Tibial artery (tissue), 4 donors: ENCODE data around the gene MRPS31.
A peak's percentile ranks its signal among the peaks of the same experiment; 100 is the strongest.
"Not testable (repeated sequence)": the region's sequence is repeated elsewhere in the genome, so short reads cannot be mapped to it uniquely, and the experiment has no call there.

ENCODE experiments used
- DNase-seq, 2 donors: peaks; one replicate each; pipeline ENCODE4 v3.0.0-alpha.2; 2019
- H3K27ac ChIP-seq, 2 donors: fragments of 200-600 bp; sonication (generic) in 1 of 2; 1 replicate in 1 of 2; 2 replicates in 1 of 2; pipeline ENCODE4 v1.5.1; 2018 to 2019; ENCODE audit warnings: mild to moderate bottlenecking in 1 of 2
- H3K27me3 ChIP-seq, 2 donors: fragments of 200-600 bp; sonication (generic) in 1 of 2; one replicate each; pipeline versions ENCODE4 v1.5.1 to v1.6.0; 2016 to 2019
- H3K36me3 ChIP-seq, 3 donors: fragments of 200-600 bp; sonication (generic) in 2 of 3; one replicate each; pipeline ENCODE4 v1.5.1; 2016 to 2019; ENCODE audit warnings: mild to moderate bottlenecking in 2 of 3
- H3K4me1 ChIP-seq, 4 donors: fragments of 200-600 bp; sonication (generic) in 2 of 4; 1 replicate in 3 of 4; 2 replicates in 1 of 4; pipeline ENCODE4 v1.5.1; 2016 to 2019
- H3K4me3 ChIP-seq, 2 donors: fragments of 200-600 bp; sonication (generic) in 1 of 2; 1 replicate in 1 of 2; 2 replicates in 1 of 2; pipeline ENCODE4 v1.5.1; 2018 to 2019; ENCODE audit warnings: mild to moderate bottlenecking in 2 of 2
- H3K9me3 ChIP-seq, 3 donors: fragments of 200-600 bp; sonication (generic) in 1 of 3; one replicate each; pipeline ENCODE4 v1.5.1; 2016 to 2019
- CTCF ChIP-seq, 2 experiments: fragments of 200-600 bp in 1 of 2; fragments of 450-650 bp in 1 of 2; IDR thresholded peaks; one replicate each; pipeline ENCODE4 v1.5.1; 2017 to 2019; ENCODE audit warnings: antibody characterized with exemption in 2 of 2, mild to moderate bottlenecking in 1 of 2, moderate library complexity in 1 of 2
- intact Hi-C: fragments of 100-400 bp; cut with DNase I; formaldehyde crosslinking; loops from one replicate; pipeline ENCODE4 v1.15.0; 2023; ENCODE audit warnings: low total_unique reads

MRPS31 gene

DNA sequence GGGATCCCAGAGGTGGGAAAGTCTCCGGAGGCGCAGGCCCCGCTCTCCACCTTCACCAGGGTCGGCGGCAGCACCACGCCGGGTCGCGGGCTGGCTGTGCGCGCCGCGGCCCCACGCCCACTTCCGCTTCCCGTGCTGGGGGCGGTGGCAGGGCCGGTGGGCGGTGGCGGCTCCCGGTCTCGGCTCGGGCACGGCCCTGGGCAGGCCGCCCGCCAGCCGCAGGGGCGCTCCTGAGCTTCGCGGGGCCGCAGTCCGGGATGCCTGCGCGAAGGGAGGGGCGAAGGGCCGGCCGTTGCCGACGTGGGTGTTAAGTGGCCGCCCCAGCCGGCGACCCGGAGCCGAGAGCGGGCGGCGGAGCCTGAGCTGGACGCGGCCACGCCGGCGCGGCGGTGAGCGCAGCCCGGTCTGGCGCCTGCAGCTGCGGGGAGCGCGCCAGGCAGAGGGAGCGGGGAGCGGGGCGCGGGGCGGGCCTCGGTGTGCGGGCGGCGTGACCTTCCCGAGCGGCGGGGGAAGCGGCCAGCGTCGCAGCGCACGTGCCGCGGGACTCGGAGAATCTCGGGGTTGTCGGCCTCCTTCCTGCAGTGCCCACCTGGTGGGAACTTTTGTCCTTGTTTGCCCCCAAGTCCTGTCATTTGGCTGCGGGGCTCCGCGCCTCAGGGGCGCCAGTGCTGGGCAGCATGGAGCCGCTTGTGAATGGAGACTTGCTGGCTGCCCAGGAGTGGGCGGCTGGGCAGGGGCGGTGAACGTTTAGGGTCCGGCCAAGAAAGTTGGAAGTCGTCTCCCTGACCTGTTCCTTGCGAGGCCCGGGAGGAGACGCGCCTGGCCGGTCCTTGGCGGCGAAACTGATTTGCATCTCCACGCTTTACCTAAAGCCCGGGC lies 18.5 kb upstream of the MRPS31 start, which contains the start of gene SLC25A15:
TSS of gene SLC25A15 (plus strand) at position 337 of the 879 bp plus-strand sequence. CDS start 3,616 bp downstream, outside the sequence.
- H3K27me3 ChIP-seq: no peaks in the 10 kb centered on the region
- DNase-seq: peak; percentile 73 to 85
- H3K27ac ChIP-seq: peak within 1 kb of the TSS; percentile 80 to 83
- H3K4me3 ChIP-seq: peak within 1 kb of the TSS; percentile 67 to 71
- peaks cover 0 to 4% (median 0%) of the 10 kb centered on the region in 3 donors for H3K36me3 ChIP-seq
- H3K9me3 ChIP-seq: no peaks in the 10 kb centered on the region
- TF ChIP-seq CTCF (IDR thresholded peaks at IDR 0.05): peak in 1 of 2 experiments; percentile 28
- H3K4me1 ChIP-seq: peaks cover 0 to 13% (median 4%) of the 10 kb centered on the region in 4 donors
- intact Hi-C loops: loop anchor here (10.0 kb wide), 1 partner anchor 135 kb away; no protein-coding TSS in a partner anchor

- H3K4me1 ChIP-seq: peaks cover 0 to 13% (median 4%) of the 10 kb centered on the region in 4 donors
- not testable (repeated sequence) for H3K9me3 ChIP-seq, H3K27me3 ChIP-seq, H3K36me3 ChIP-seq, DNase-seq
- H3K27ac ChIP-seq: peak overlapping the region; percentile 80 to 83
- peak overlapping the region; percentile 67 to 71 for H3K4me3 ChIP-seq
- intact Hi-C loops: loop anchor here (10.0 kb wide), 1 partner anchor 136 kb away; no protein-coding TSS in a partner anchor
Observed at GRCh38 chr13:40788540-40789274, 17.7 kb upstream of the MRPS31 start.

DNA sequence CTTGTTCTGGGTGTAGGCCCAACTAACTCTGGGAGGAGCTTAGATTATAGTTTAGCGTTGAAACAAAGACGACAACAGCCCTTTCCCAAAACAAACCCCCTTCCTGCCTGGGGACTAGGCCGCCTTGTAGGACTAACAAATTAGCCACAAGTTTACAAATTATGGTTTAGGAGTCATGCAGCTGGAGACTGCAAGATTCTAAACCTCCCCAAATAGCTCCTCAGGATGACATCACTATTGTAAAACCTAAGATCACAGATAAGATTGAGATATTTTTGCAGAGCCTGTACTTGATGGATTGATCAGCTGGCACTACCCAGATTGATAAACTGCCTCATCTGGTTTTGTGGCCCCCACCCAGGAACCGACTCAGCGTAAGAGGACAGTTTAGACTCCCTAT lies 16.1 kb upstream of the MRPS31 start:
- Histone ChIP-seq H3K36me3 (no peaks in the 10 kb centered on the region), H3K9me3 (no peaks in the 10 kb centered on the region), H3K4me1 (peaks cover 0 to 13% (median 4%) of the 10 kb centered on the region in 4 donors), H3K4me3 (no peak overlapping the region), H3K27me3 (no peaks in the 10 kb centered on the region), H3K27ac (no peak overlapping the region)
- TF ChIP-seq CTCF (IDR thresholded peaks at IDR 0.05): no peak
- no peak for DNase-seq
- intact Hi-C loops: loop anchor here (10.0 kb wide), 1 partner anchor 138 kb away; no protein-coding TSS in a partner anchor

DNA sequence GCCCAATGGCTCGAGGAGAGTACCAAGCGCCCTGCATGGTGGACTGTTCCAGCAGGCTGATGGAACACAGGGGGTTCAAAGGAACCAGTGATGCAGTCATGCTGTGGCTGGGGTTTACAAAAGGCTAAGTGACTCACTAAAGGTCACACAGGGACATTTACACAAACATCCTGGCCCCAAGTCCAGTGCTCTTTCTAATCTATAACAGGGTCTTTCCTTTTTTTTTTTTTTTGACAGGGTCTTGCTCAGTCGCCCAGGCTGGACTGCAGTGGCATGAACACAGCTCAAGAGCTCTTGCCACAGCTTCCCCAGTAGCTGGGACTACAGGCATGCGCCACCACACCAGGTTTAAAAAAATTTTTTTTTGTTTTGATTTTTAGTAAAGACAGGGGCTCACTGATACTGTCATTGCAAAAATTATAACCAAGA lies 15.6 kb upstream of the MRPS31 start:
- DNase-seq: no peak
- no peak for TF ChIP-seq CTCF (IDR thresholded peaks at IDR 0.05)
- Histone ChIP-seq H3K27ac (no peak overlapping the region), H3K4me1 (peaks cover 0 to 13% (median 4%) of the 10 kb centered on the region in 4 donors), H3K9me3 (no peaks in the 10 kb centered on the region), H3K4me3 (no peak overlapping the region), H3K27me3 (no peaks in the 10 kb centered on the region), H3K36me3 (no peaks in the 10 kb centered on the region)
- intact Hi-C loops: loop anchor here (10.0 kb wide), 1 partner anchor 138 kb away; no protein-coding TSS in a partner anchor

DNA sequence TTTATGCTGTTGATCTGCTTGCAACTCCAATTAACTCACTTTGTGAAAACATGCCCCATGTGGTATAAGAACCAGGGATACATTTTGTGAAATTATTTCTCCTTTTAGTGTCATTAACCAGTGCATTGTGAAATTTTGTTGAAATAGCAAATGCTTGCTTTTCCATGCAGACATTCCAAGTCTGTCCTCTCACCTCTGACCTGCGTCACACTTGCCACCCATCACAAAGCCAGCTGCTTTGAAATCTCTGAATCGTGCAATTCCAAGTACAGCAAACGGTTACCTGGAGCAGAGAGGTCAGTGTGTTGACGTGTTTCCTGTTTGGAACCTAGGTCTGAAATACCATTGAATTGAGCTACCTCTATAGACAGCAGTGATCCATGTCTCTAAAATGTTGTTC lies 13.6 kb upstream of the MRPS31 start:
- no peaks in the 10 kb centered on the region for H3K9me3 ChIP-seq
- peaks cover 0 to 4% (median 0%) of the 10 kb centered on the region in 4 donors for H3K4me1 ChIP-seq
- no peak for TF ChIP-seq CTCF (IDR thresholded peaks at IDR 0.05)
- H3K4me3 ChIP-seq: no peak overlapping the region
- no peaks in the 10 kb centered on the region for H3K36me3 ChIP-seq
- DNase-seq: no peak
- no peak overlapping the region for H3K27ac ChIP-seq
- H3K27me3 ChIP-seq: no peaks in the 10 kb centered on the region
- intact Hi-C loops: loop anchor here (10.0 kb wide), 1 partner anchor 140 kb away; no protein-coding TSS in a partner anchor

- not testable (repeated sequence) for H3K4me1 ChIP-seq, DNase-seq, H3K4me3 ChIP-seq, H3K27me3 ChIP-seq, H3K36me3 ChIP-seq, H3K27ac ChIP-seq, H3K9me3 ChIP-seq
- intact Hi-C loops: loop anchor here (10.0 kb wide), 1 partner anchor 142 kb away; no protein-coding TSS in a partner anchor
Observed at GRCh38 chr13:40782971-40783370, 12.0 kb upstream of the MRPS31 start.
